Muscle layer of colon (tissue), 2 donors: Measurements from ENCODE around the gene RBFOX2.

ENCODE experiments used
- H3K27ac ChIP-seq: one replicate; pipeline ENCODE4 v1.7.0; 2013; ENCODE audit warnings: low read depth, mild to moderate bottlenecking, low read length, moderate library complexity
- H3K27me3 ChIP-seq, 2 donors: one replicate each; pipeline ENCODE4 v1.7.0; 2013; ENCODE audit warnings: low read length in 2 of 2, mild to moderate bottlenecking in 2 of 2; ENCODE audit not compliant: insufficient read depth in 2 of 2, control insufficient read depth in 1 of 2
- H3K36me3 ChIP-seq: one replicate; pipeline ENCODE4 v1.7.0; 2013; ENCODE audit warnings: mild to moderate bottlenecking, low read length; ENCODE audit not compliant: insufficient read depth
- H3K4me1 ChIP-seq: one replicate; pipeline ENCODE4 v1.7.0; 2013; ENCODE audit warnings: mild to moderate bottlenecking, low read length; ENCODE audit not compliant: insufficient read depth
- H3K4me3 ChIP-seq, 2 donors: one replicate each; pipeline ENCODE4 v1.7.0; 2013; ENCODE audit warnings: low read length in 2 of 2, low read depth in 1 of 2, mild to moderate bottlenecking in 1 of 2, moderate library complexity in 1 of 2
- H3K9ac ChIP-seq: one replicate; pipeline ENCODE4 v1.7.0; 2013; ENCODE audit warnings: low read length
- H3K9me3 ChIP-seq: one replicate; pipeline ENCODE4 v1.7.0; 2013; ENCODE audit warnings: mild to moderate bottlenecking, low read length
- donor health status: abdominal sarcoma.
- donor health status: Adenocarcinoma of cecum.

Gene RBFOX2

DNA sequence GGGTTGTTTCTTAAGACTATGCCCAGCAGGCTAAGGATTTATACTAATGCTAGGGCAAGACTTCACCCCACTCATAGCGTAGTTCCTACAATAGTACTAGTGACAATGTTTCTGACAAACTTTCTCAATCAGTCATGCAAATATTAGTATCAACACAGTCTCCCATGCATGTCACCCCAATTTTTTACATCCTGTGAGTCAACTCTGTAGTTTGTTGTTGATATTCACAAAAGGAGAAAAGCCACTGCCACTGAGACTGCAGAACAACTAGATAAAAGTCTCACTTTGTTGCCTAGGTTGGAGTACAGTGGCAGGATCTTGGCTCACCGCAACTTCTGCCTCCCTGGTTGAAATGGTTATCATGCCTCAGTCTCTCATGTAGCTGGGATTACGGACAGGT lies 155.2 kb downstream of the RBFOX2 start:
- Histone ChIP-seq H3K4me1 (peaks cover 62% of the 10 kb centered on the region), H3K36me3 (no peaks in the 10 kb centered on the region), H3K4me3 (no peak overlapping the region), H3K9ac (no peak overlapping the region), H3K27me3 (no peaks in the 10 kb centered on the region), H3K27ac (no peak overlapping the region), H3K9me3 (no peaks in the 10 kb centered on the region)

DNA sequence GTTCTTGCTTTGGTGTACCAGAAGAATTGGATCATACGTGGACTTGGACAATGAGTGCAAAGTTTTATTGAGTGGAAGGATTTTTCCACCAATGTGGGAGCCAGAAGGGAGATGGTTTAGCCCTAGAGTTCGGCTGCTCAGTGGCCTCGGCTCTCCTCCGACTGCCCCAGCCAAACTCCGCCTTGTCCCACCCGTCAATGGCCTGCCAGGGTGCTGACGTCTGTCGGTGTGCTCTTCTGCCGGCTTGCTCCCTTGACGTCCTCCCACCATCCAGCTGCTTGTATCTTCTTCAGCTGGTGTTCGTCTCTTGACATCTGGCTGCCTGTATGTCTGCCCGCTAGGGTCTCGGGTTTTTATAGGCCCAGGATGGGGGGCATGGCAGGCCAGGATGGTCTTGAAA lies 156.2 kb downstream of the RBFOX2 start:
- Histone ChIP-seq H3K36me3 (no peaks in the 10 kb centered on the region), H3K27ac (no peak overlapping the region), H3K4me1 (peaks cover 62% of the 10 kb centered on the region), H3K4me3 (no peak overlapping the region), H3K9me3 (no peaks in the 10 kb centered on the region), H3K9ac (no peak overlapping the region), H3K27me3 (no peaks in the 10 kb centered on the region)

GRCh38 chr22:35870517-35871293 lies 157.9 kb downstream of the RBFOX2 start:
- H3K27ac ChIP-seq, result no peak overlapping the region

GRCh38 chr22:35868938-35869337 lies 159.7 kb downstream of the RBFOX2 start:
- no peaks in the 10 kb centered on the region for H3K9me3 ChIP-seq
- peaks cover 74% of the 10 kb centered on the region for H3K4me1 ChIP-seq
- H3K27me3 ChIP-seq, result no peaks in the 10 kb centered on the region
- no peak overlapping the region for H3K9ac ChIP-seq
- H3K27ac ChIP-seq, result no peak overlapping the region
- no peaks in the 10 kb centered on the region for H3K36me3 ChIP-seq
- no peak overlapping the region for H3K4me3 ChIP-seq

More at GRCh38 chr22:35870517-35871293, 157.9 kb downstream of the RBFOX2 start:
- no peak overlapping the region for H3K4me3 ChIP-seq
- no peaks in the 10 kb centered on the region for H3K9me3 ChIP-seq
- peaks cover 67% of the 10 kb centered on the region for H3K4me1 ChIP-seq
- no peak overlapping the region for H3K9ac ChIP-seq
- H3K27me3 ChIP-seq, result no peaks in the 10 kb centered on the region
- H3K36me3 ChIP-seq, result no peaks in the 10 kb centered on the region

- Histone ChIP-seq H3K4me3 (no peak overlapping the region), H3K9ac (no peak overlapping the region), H3K9me3 (no peaks in the 10 kb centered on the region), H3K4me1 (peaks cover 64% of the 10 kb centered on the region), H3K36me3 (no peaks in the 10 kb centered on the region), H3K27me3 (no peaks in the 10 kb centered on the region), H3K27ac (peak overlapping the region; percentile 65)
These were observed 162.0 kb downstream of the RBFOX2 start for GRCh38 chr22:35866651-35867050.

DNA sequence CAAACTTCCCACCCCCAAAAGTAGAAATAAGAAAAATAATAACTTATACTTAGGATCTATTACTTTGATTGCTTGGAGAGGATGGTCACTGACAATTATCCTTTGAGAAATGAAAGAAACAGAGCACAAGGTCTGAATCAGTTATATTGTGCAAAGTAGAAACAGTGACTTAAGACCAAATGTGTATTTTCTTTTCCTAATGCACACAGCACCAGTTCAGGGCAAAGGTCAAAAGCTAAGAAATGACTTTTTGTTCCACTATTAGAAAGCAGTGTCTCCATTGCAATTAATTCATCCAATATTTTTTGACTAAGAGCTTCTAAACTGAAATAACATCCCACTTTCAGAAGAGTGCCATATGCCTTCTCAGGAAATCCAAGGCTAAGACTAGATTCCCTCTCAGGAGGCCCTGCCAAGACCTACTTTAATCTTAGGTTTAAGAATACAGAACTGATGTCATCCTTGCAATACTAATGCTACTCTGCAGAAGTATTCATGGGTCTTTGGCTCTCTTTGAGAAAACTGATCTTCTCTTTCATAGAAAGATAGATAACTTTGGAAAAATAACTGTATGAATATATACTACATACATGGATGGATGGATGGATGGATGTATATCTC lies 164.0 kb downstream of the RBFOX2 start:
- Histone ChIP-seq H3K9ac (no peak overlapping the region), H3K9me3 (no peaks in the 10 kb centered on the region), H3K36me3 (no peaks in the 10 kb centered on the region), H3K4me1 (peaks cover 45% of the 10 kb centered on the region), H3K4me3 (no peak overlapping the region), H3K27me3 (no peaks in the 10 kb centered on the region), H3K27ac (no peak overlapping the region)

DNA sequence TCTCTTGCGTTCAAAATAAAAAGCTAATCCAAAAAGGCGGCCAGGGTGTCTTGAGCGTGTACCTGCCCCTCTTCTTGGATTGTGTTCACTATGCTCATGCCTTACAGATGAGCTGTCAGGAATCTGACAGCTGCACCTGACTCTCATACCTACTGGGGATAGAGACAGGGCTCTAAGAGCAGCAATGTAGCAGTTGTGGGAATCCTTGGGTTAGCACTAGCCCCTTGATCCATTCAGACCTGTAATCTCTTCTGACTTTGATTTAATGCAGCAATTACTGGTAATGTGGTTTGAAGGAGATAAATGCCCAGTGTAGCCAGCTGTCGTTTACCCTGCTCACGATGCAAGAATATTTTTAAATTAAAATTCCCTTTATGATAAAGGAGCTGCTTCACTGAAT lies 165.2 kb downstream of the RBFOX2 start:
- Histone ChIP-seq H3K27me3 (no peaks in the 10 kb centered on the region), H3K9ac (no peak overlapping the region), H3K4me3 (no peak overlapping the region), H3K9me3 (no peaks in the 10 kb centered on the region), H3K27ac (no peak overlapping the region), H3K36me3 (no peaks in the 10 kb centered on the region), H3K4me1 (peaks cover 33% of the 10 kb centered on the region)

GRCh38 chr22:35862697-35863096 lies 165.9 kb downstream of the RBFOX2 start:
- no peak overlapping the region for H3K9ac ChIP-seq
- peaks cover 30% of the 10 kb centered on the region for H3K4me1 ChIP-seq
- no peaks in the 10 kb centered on the region for H3K27me3 ChIP-seq
- no peaks in the 10 kb centered on the region for H3K9me3 ChIP-seq
- H3K4me3 ChIP-seq, result no peak overlapping the region
- H3K36me3 ChIP-seq, result no peaks in the 10 kb centered on the region
- H3K27ac ChIP-seq, result no peak overlapping the region

DNA sequence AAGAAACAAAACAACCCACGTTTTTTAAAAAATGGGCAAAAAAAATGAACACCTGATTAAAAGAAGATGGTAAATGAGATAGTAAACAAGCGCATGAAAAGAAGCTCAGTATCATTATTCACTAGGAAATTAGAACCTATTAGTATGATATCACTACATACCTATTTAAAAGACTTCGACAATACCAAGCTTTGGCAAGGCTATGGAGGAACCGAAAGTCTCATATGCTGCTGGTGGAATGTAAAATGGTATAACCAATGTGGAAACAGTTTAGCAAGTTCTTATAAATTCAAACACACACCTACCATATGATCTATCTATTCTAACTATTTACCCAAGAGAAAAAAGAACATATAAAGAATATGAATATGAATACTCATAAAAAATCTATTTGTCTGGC lies 167.2 kb downstream of the RBFOX2 start:
- Histone ChIP-seq H3K4me3 (no peak overlapping the region), H3K27me3 (no peaks in the 10 kb centered on the region), H3K4me1 (peaks cover 17% of the 10 kb centered on the region), H3K9me3 (no peaks in the 10 kb centered on the region), H3K27ac (no peak overlapping the region), H3K36me3 (no peaks in the 10 kb centered on the region), H3K9ac (no peak overlapping the region)

DNA sequence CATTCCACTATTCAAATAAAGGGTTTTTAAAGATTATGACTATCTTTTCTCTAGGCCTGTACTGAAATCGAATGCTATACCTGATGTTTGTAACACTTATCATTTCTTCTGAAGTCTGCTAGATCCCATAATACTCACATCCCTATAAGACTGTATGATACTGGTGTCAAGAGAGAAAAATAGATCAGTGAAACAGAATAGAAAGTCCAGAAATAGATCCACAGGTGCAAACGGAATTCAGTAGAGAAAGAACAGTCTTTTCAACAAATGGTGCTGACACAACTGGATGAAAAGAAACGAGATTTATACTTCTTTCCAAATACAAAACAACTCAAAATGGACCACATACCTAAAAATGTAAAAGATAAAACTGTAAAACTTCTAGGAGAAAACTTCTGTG lies 167.8 kb downstream of the RBFOX2 start:
- Histone ChIP-seq H3K36me3 (no peaks in the 10 kb centered on the region), H3K4me1 (peaks cover 16% of the 10 kb centered on the region), H3K27me3 (no peaks in the 10 kb centered on the region), H3K4me3 (no peak overlapping the region), H3K27ac (no peak overlapping the region), H3K9me3 (no peaks in the 10 kb centered on the region), H3K9ac (no peak overlapping the region)

- no peak overlapping the region for H3K9ac ChIP-seq
- no peak overlapping the region for H3K27ac ChIP-seq
- H3K4me1 ChIP-seq, result peaks cover 16% of the 10 kb centered on the region
- H3K4me3 ChIP-seq, result no peak overlapping the region
- no peaks in the 10 kb centered on the region for H3K27me3 ChIP-seq
- no peaks in the 10 kb centered on the region for H3K9me3 ChIP-seq
- H3K36me3 ChIP-seq, result no peaks in the 10 kb centered on the region
These were observed 168.4 kb downstream of the RBFOX2 start for GRCh38 chr22:35860087-35860733.
